Measurements from ENCODE around the gene UTRN. TPM values are rescaled to one million over a fixed set of nuclear protein-coding genes. Genes with fewer than 3 reads are reported as not detected.

Gene UTRN
- total RNA-seq, 1 donor: 242 TPM

DNA sequence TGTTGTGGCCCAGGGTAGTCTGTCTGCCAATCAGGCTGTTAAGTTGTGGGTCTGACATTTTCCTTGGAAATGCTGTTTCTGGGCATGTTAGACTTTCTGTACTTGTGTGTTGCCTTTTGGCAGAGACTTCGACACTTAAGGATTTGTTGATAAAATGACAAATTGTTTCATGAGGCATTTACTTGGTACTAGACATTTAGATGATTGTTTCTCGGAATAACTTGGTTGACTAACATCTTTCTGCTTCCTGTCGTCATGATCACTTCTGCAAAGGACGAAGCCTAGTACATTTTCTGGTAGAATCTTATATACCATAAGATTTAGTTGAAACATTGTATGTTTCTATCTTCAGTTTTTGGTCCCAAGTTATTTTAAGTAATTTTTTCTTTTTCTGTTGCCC, 34.1 kb downstream of the UTRN start:
- H3K4me3 ChIP-seq (ENCODE audit: insufficient read depth, low read length): no peak overlapping the region
- H4K20me1 ChIP-seq (ENCODE audit: insufficient read depth, low read length): peaks cover 10% of the 10 kb centered on the region
- H3K4me1 ChIP-seq (ENCODE audit: insufficient read depth, low read length): peaks cover 50% of the 10 kb centered on the region
- TF ChIP-seq CTCF (IDR thresholded peaks at IDR 0.05; ENCODE audit: extremely low read depth, low read depth, low read length): no peak
- DNase-seq (ENCODE audit: insufficient read length, low spot score, missing footprints): peak; percentile 86
- peaks cover 83% of the 10 kb centered on the region for H3K79me2 ChIP-seq (ENCODE audit: insufficient read depth, low read length)
- H3K4me2 ChIP-seq (ENCODE audit: insufficient read depth, low read length): peak overlapping the region; percentile 28
- no peaks in the 10 kb centered on the region for H3K27me3 ChIP-seq (ENCODE audit: insufficient read depth, low read length)
- peak overlapping the region; percentile 27 for H3K27ac ChIP-seq (ENCODE audit: low read depth, low read length)
- peaks cover 2% of the 10 kb centered on the region for H3K36me3 ChIP-seq (ENCODE audit: insufficient read depth, low read length)
- H3K9me3 ChIP-seq (ENCODE audit: low read depth, low read length): no peaks in the 10 kb centered on the region
- H2AFZ ChIP-seq (ENCODE audit: low read length): no peak overlapping the region

DNA sequence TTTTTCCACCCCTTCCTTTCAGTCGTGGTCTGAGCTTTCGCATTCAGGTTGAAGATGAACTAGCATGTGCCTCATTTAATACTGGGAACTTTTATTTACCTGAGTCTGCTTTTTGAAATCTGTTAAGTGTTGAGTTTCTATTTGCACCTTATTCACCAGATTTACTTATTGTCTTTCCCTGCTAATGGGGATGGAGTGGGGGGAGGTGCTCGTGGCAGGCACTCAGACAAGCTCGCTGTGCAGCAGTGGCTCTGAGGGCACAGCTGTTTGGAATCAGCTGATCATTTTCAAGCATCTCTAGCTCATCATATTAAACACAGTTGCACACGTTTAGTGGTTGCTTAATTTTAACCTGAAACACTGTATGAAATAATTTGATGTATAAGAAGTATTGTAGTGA, 35.6 kb downstream of the UTRN start:
- peaks cover 10% of the 10 kb centered on the region for H4K20me1 ChIP-seq (ENCODE audit: insufficient read depth, low read length)
- peaks cover 84% of the 10 kb centered on the region for H3K79me2 ChIP-seq (ENCODE audit: insufficient read depth, low read length)
- peaks cover 41% of the 10 kb centered on the region for H3K4me1 ChIP-seq (ENCODE audit: insufficient read depth, low read length)
- H3K27me3 ChIP-seq (ENCODE audit: insufficient read depth, low read length): no peaks in the 10 kb centered on the region
- H3K36me3 ChIP-seq (ENCODE audit: insufficient read depth, low read length): peaks cover 2% of the 10 kb centered on the region
- H3K9me3 ChIP-seq (ENCODE audit: low read depth, low read length): no peaks in the 10 kb centered on the region
- TF ChIP-seq CTCF (IDR thresholded peaks at IDR 0.05; ENCODE audit: extremely low read depth, low read depth, low read length): no peak
- H3K27ac ChIP-seq (ENCODE audit: low read depth, low read length): no peak overlapping the region
- no peak overlapping the region for H2AFZ ChIP-seq (ENCODE audit: low read length)
- no peak overlapping the region for H3K4me3 ChIP-seq (ENCODE audit: insufficient read depth, low read length)
- DNase-seq (ENCODE audit: insufficient read length, low spot score, missing footprints): no peak
- no peak overlapping the region for H3K4me2 ChIP-seq (ENCODE audit: insufficient read depth, low read length)

- DNase-seq (ENCODE audit: insufficient read length, low spot score, missing footprints): peak; percentile 85
- H3K79me2 ChIP-seq (ENCODE audit: insufficient read depth, low read length): peaks cover 84% of the 10 kb centered on the region
- H3K9me3 ChIP-seq (ENCODE audit: low read depth, low read length): no peaks in the 10 kb centered on the region
- H3K4me1 ChIP-seq (ENCODE audit: insufficient read depth, low read length): peaks cover 30% of the 10 kb centered on the region
- H2AFZ ChIP-seq (ENCODE audit: low read length): no peak overlapping the region
- peaks cover 2% of the 10 kb centered on the region for H3K36me3 ChIP-seq (ENCODE audit: insufficient read depth, low read length)
- H3K4me2 ChIP-seq (ENCODE audit: insufficient read depth, low read length): peak overlapping the region; percentile 60
- no peaks in the 10 kb centered on the region for H3K27me3 ChIP-seq (ENCODE audit: insufficient read depth, low read length)
- H3K4me3 ChIP-seq (ENCODE audit: insufficient read depth, low read length): no peak overlapping the region
- H3K27ac ChIP-seq (ENCODE audit: low read depth, low read length): peak overlapping the region; percentile 42
- peak; percentile 14 for TF ChIP-seq CTCF (IDR thresholded peaks at IDR 0.05; ENCODE audit: extremely low read depth, low read depth, low read length)
- H4K20me1 ChIP-seq (ENCODE audit: insufficient read depth, low read length): peaks cover 10% of the 10 kb centered on the region
Measured at GRCh38 chr6:144321839-144322591, 36.9 kb downstream of the UTRN start.

DNA sequence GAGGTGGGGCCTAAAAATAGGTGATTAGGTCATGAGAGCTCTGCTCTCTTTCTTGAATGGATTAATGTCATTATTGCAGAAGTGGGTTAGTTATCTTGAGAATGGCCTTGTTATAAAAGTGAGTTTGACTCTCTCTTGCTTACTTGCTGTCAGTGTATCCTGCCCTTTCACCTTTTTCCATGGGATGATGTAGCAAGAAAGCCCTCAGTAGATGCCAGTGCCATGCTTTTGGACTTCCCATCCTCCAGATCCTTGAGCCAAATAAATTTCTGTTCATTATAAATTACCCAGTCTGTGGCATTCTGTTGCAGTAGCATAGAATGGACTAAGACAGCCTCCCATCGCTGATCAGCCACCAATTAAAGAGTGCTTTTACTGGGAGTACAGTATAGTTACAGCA, 40.1 kb downstream of the UTRN start:
- Histone ChIP-seq H3K4me2 (ENCODE audit: insufficient read depth, low read length) (no peak overlapping the region), H2AFZ (ENCODE audit: low read length) (no peak overlapping the region), H3K9me3 (ENCODE audit: low read depth, low read length) (no peaks in the 10 kb centered on the region), H3K36me3 (ENCODE audit: insufficient read depth, low read length) (peaks cover 2% of the 10 kb centered on the region), H4K20me1 (ENCODE audit: insufficient read depth, low read length) (peaks cover 10% of the 10 kb centered on the region), H3K27me3 (ENCODE audit: insufficient read depth, low read length) (no peaks in the 10 kb centered on the region), H3K4me1 (ENCODE audit: insufficient read depth, low read length) (peaks cover 12% of the 10 kb centered on the region), H3K4me3 (ENCODE audit: insufficient read depth, low read length) (no peak overlapping the region), H3K27ac (ENCODE audit: low read depth, low read length) (no peak overlapping the region), H3K79me2 (ENCODE audit: insufficient read depth, low read length) (peaks cover 86% of the 10 kb centered on the region)
- no peak for DNase-seq (ENCODE audit: insufficient read length, low spot score, missing footprints)
- TF ChIP-seq CTCF (IDR thresholded peaks at IDR 0.05; ENCODE audit: extremely low read depth, low read depth, low read length): no peak
